HepG2 (cell line): ENCODE results near the gene AFDN. TPM values are rescaled to one million over a fixed set of nuclear protein-coding genes. Genes with fewer than 3 reads are reported as not detected.
"Not testable (repeated sequence)": the region's sequence is repeated elsewhere in the genome, so short reads cannot be mapped to it uniquely, and the experiment has no call there.

Experiments
- ATAC-seq: fragments of 200-7000 bp; cut with Tn5 transposase; 3 replicates; pipeline ENCODE4 v1.9.1; 2020; ENCODE audit warnings: mild to moderate bottlenecking, moderate library complexity
- BruUV-seq: library from RNA; stranded (reverse); fragments of 400-500 nt; replicated peaks from 2 replicates; lab custom pipeline; 2021; lab: Mats Ljungman, UMichigan
- CTCF ChIA-PET: fragments of 300-600 bp; formaldehyde crosslinking; extraction: SDS; loops from one replicate; lab custom pipeline; 2021; ENCODE audit warnings: low total read pairs, inconsistent platforms, low intra/inter-chr PET ratio; lab: Yijun Ruan, JAX
- POLR2A ChIA-PET: fragments of 350-600 bp; sonication (Branson Sonifier 250); formaldehyde crosslinking; loops from one replicate; lab custom pipeline; 2020; ENCODE audit warnings: antibody characterized with exemption, inconsistent platforms; lab: Yijun Ruan, JAX
- DNase-seq: peaks from one replicate; pipeline ENCODE4 v3.0.0-alpha.2; 2015; ENCODE audit warnings: low spot score
- FAIRE-seq: peaks from 3 replicates; lab custom pipeline; 2011; peaks lifted over from hg19 to GRCh38; lab: Jason Lieb, UNC
- H2AFZ ChIP-seq: one replicate; pipeline ENCODE4 v1.6.1; 2011; ENCODE audit warnings: low read length, inconsistent platforms
- H3K27ac ChIP-seq: fragments of 300-600 bp; 3 replicates; pipeline ENCODE4 v1.8.0; 2011; ENCODE audit warnings: mixed run types, mild to moderate bottlenecking, mixed read lengths, low read length, inconsistent platforms; ENCODE audit not compliant: insufficient read depth; ENCODE audit errors: extremely low read length
- H3K27me3 ChIP-seq, 2 experiments: fragments of 200-600 bp in 1 of 2; 2 replicates in 1 of 2; 3 replicates in 1 of 2; pipeline versions ENCODE4 v1.6.0 to v1.8.0; 2011; ENCODE audit warnings: low read length in 2 of 2, mild to moderate bottlenecking in 2 of 2, moderate library complexity in 2 of 2, inconsistent platforms in 1 of 2; ENCODE audit not compliant: insufficient read depth in 2 of 2, control insufficient read depth in 1 of 2
- H3K36me3 ChIP-seq, 2 experiments: fragments of 200-600 bp in 1 of 2; replicated peaks in 1 of 2; 2 replicates in 1 of 2; 3 replicates in 1 of 2; pipeline versions ENCODE4 v1.5.1 to v1.8.0; 2011; ENCODE audit warnings: low read length in 2 of 2, inconsistent platforms in 1 of 2; ENCODE audit not compliant: insufficient read depth in 2 of 2, control insufficient read depth in 1 of 2
- H3K4me1 ChIP-seq: 2 replicates; pipeline ENCODE4 v1.5.1; 2012; ENCODE audit warnings: low read length, inconsistent platforms; ENCODE audit not compliant: insufficient read depth
- H3K4me2 ChIP-seq: 2 replicates; pipeline ENCODE4 v1.6.0; 2011; ENCODE audit warnings: low read depth, low read length, inconsistent platforms
- H3K4me3 ChIP-seq, 3 experiments: fragments of 200-600 bp in 1 of 3; sonication (generic), shearing (Covaris generic) in 1 of 3; replicated peaks in 1 of 3; 2 replicates each; pipeline ENCODE4 v1.5.1; 2011 to 2016; ENCODE audit warnings: low read length in 3 of 3, inconsistent platforms in 2 of 3, low read depth in 2 of 3, mild to moderate bottlenecking in 2 of 3, control low read depth in 1 of 3, mixed read lengths in 1 of 3; ENCODE audit not compliant: insufficient read depth in 1 of 3
- H3K79me2 ChIP-seq: one replicate; pipeline ENCODE4 v1.6.1; 2011; ENCODE audit warnings: low read length, inconsistent platforms; ENCODE audit not compliant: insufficient read depth
- H3K9ac ChIP-seq: 2 replicates; pipeline ENCODE4 v1.6.0; 2011; ENCODE audit warnings: mild to moderate bottlenecking, low read depth, low read length, inconsistent platforms; ENCODE audit not compliant: insufficient read depth
- H3K9me3 ChIP-seq: 2 replicates; pipeline ENCODE4 v1.5.1; 2012; ENCODE audit warnings: mild to moderate bottlenecking, low read length
- H4K20me1 ChIP-seq: 2 replicates; pipeline ENCODE4 v1.6.0; 2011; ENCODE audit warnings: inconsistent platforms, mild to moderate bottlenecking, low read length, moderate library complexity; ENCODE audit not compliant: insufficient read depth
- AGO2 ChIP-seq: fragments of 200-400 bp; formaldehyde crosslinking; optimal IDR thresholded peaks from 2 replicates; pipeline ENCODE3; 2017; ENCODE audit warnings: mild to moderate bottlenecking, low read depth, low read length, moderate library complexity
- HDAC2 ChIP-seq: sonication (generic); formaldehyde crosslinking; IDR thresholded peaks from 2 replicates; pipeline ENCODE4 v1.4.0; 2020; ENCODE audit warnings: missing genetic modification reagents
- PAXIP1 ChIP-seq: sonication (generic); formaldehyde crosslinking; conservative IDR thresholded peaks from 2 replicates; pipeline ENCODE4 v1.4.0; 2020; ENCODE audit warnings: mild to moderate bottlenecking, missing genetic modification reagents, moderate library complexity
- RARA ChIP-seq: IDR thresholded peaks from 2 replicates; pipeline ENCODE4 v1.6.1; 2016; ENCODE audit warnings: missing genetic modification reagents, missing compliant biosample characterization
- SNAI1 ChIP-seq: sonication (generic); formaldehyde crosslinking; IDR thresholded peaks from 2 replicates; pipeline ENCODE4 v1.5.0; 2020; ENCODE audit warnings: mild to moderate bottlenecking, missing genetic modification reagents, borderline replicate concordance
- SOX5 ChIP-seq: IDR thresholded peaks from 2 replicates; pipeline ENCODE4 v1.6.1; 2016; ENCODE audit warnings: borderline replicate concordance
- ZBTB3 ChIP-seq: sonication (generic); formaldehyde crosslinking; IDR thresholded peaks from 2 replicates; pipeline ENCODE4 v1.4.0; 2020; ENCODE audit warnings: low read depth, mild to moderate bottlenecking, moderate library complexity, missing genetic modification reagents, borderline replicate concordance
- ZFP36 ChIP-seq: fragments of 150-350 bp; IDR thresholded peaks from 2 replicates; pipeline ENCODE4 v1.6.1; 2018; ENCODE audit warnings: borderline replicate concordance, low read length, low read depth; ENCODE audit not compliant: partially characterized antibody
- ZFX ChIP-seq: sonication (generic); formaldehyde crosslinking; IDR thresholded peaks from 2 replicates; pipeline ENCODE4 v1.4.0; 2020; ENCODE audit warnings: mild to moderate bottlenecking, low read depth, missing genetic modification reagents, moderate library complexity
- ZNF652 ChIP-seq: IDR thresholded peaks from 2 replicates; pipeline ENCODE4 v1.6.1; 2016; ENCODE audit warnings: low read depth, borderline replicate concordance
- ZNF687 ChIP-seq: sonication (generic); formaldehyde crosslinking; IDR thresholded peaks from 2 replicates; pipeline ENCODE4 v1.5.1; 2020; ENCODE audit warnings: mild to moderate bottlenecking, missing genetic modification reagents, moderate library complexity
- WGBS: methylation state at CpG from one replicate; pipeline ENCODE4 v1.1.6; 2017; ENCODE audit warnings: low lambda C conversion rate; 5-methylcytosine and 5-hydroxymethylcytosine counted together
- in situ Hi-C: cut with HindIII; loops from 2 replicates; pipeline ENCODE4 v1.10.0; 2017; ENCODE audit warnings: low pct_unique_long_range_greater_than_20kb; ENCODE audit not compliant: extremely low pct_ligation_motif_present
- intact Hi-C: fragments of 100-400 bp; cut with micrococcal nuclease; formaldehyde crosslinking; loops from one replicate; pipeline ENCODE4 v1.10.0; 2022; ENCODE audit not compliant: unreplicated experiment
- polyA plus RNA-seq, 8 experiments: library from polyadenylated mRNA; depleted of rRNA in 3 of 8; stranded (reverse) in 7 of 8; unstranded in 1 of 8; fragments of >200 nt; fragmentation: Illumina TruSeq in 4 of 8; extraction: Trizol in 4 of 8; gene quantifications; 2 replicates each; pipeline versions ENCODE4 v1.2.1 to v1.2.3, GENCODE V29; 2011 to 2016; ENCODE audit warnings: low read depth in 4 of 8, missing spikeins in 1 of 8, mixed read lengths in 1 of 8; ENCODE audit not compliant: insufficient read depth in 1 of 8
- total RNA-seq, 5 experiments: library from RNA; depleted of rRNA; stranded (reverse); fragments of >200 nt; fragmentation: Illumina TruSeq; extraction: Trizol; gene quantifications; 2 replicates each; pipeline ENCODE4 v1.2.3, GENCODE V29; 2016; ENCODE audit warnings: low read depth in 1 of 5

The AFDN gene
- total and polyA plus RNA-seq, 2 of the 13 experiments (the other 11 are each of a cell fraction or from before 2014, with no cell fraction given): 136 to 151 TPM

GRCh38 chr6:167976116-167976657 is 149.5 kb downstream of the AFDN start:
- H3K4me1 ChIP-seq: peaks cover 27% of the 10 kb centered on the region
- in situ Hi-C loops, H2AFZ ChIP-seq, H3K27me3 ChIP-seq, H3K4me2 ChIP-seq, H3K9ac ChIP-seq, BruUV-seq, POLR2A ChIA-PET, H3K79me2 ChIP-seq, intact Hi-C loops, H3K4me3 ChIP-seq, H4K20me1 ChIP-seq, DNase-seq, ATAC-seq, H3K27ac ChIP-seq, CTCF ChIA-PET, H3K9me3 ChIP-seq, H3K36me3 ChIP-seq, FAIRE-seq: not testable (repeated sequence)
- 0 out of 2 replicates have a peak, but pooled peaks have one; percentile 72 for TF ChIP-seq ZBTB3

GRCh38 chr6:167976708-167977107 is 150.0 kb downstream of the AFDN start:
- no peak overlapping the region for H3K4me3 ChIP-seq
- CTCF ChIA-PET: no interaction called here
- in situ Hi-C loops (no loop called here), intact Hi-C loops (no loop called here)
- BruUV-seq: no TSS peak
- DNase-seq: no peak
- H4K20me1 ChIP-seq: no peaks in the 10 kb centered on the region
- peak; percentile 12 for ATAC-seq
- no peak overlapping the region for H3K9ac ChIP-seq
- H3K79me2 ChIP-seq: no peaks in the 10 kb centered on the region
- POLR2A ChIA-PET: no interaction called here
- H3K4me1 ChIP-seq: peaks cover 27% of the 10 kb centered on the region
- no peak overlapping the region for H3K27ac ChIP-seq
- 94% methylated on average over 24 of the region's 27 CpGs for WGBS
- no peaks in the 10 kb centered on the region for H3K27me3 ChIP-seq
- no peak overlapping the region for H3K4me2 ChIP-seq
- no peak for FAIRE-seq
- H2AFZ ChIP-seq: no peak overlapping the region
- H3K9me3 ChIP-seq: no peaks in the 10 kb centered on the region
- no peaks in the 10 kb centered on the region for H3K36me3 ChIP-seq
- TF ChIP-seq ZFX (CRISPR knock-in tag) (no peak), AGO2 (peak; percentile 89), ZNF687 (CRISPR knock-in tag) (peak; percentile 18; the same call in 1 of the 2 replicates), PAXIP1 (CRISPR knock-in tag) (no peak), SOX5 (CRISPR knock-in tag) (no peak), HDAC2 (CRISPR knock-in tag) (no peak), ZFP36 (no peak), RARA (CRISPR knock-in tag) (no peak), ZNF652 (CRISPR knock-in tag) (no peak), SNAI1 (CRISPR knock-in tag) (no peak)
